ENCODE results near the gene NEK11.

The NEK11 gene

GRCh38 chr3:131174752-131175151 is 148.1 kb downstream of the NEK11 start:
- no peak overlapping the region for H3K4me3 ChIP-seq (ENCODE audit: low read depth, low read length)
- TF ChIP-seq CTCF (IDR thresholded peaks at IDR 0.05; ENCODE audit: insufficient read depth, low read depth, low read length, missing control alignments), result no peak
- DNase-seq (ENCODE audit: low read depth), result peak; percentile 67

GRCh38 chr3:131178710-131179375 is 152.2 kb downstream of the NEK11 start:
- DNase-seq (ENCODE audit: low read depth), result no peak
- H3K4me3 ChIP-seq (ENCODE audit: low read depth, low read length), result no peak overlapping the region
- TF ChIP-seq CTCF (IDR thresholded peaks at IDR 0.05; ENCODE audit: insufficient read depth, low read depth, low read length, missing control alignments), result no peak

GRCh38 chr3:131192701-131193100 is 166.0 kb downstream of the NEK11 start:
- H3K4me3 ChIP-seq (ENCODE audit: low read depth, low read length), result no peak overlapping the region
- no peak for TF ChIP-seq CTCF (IDR thresholded peaks at IDR 0.05; ENCODE audit: insufficient read depth, low read depth, low read length, missing control alignments)
- no peak for DNase-seq (ENCODE audit: low read depth)

- TF ChIP-seq CTCF (IDR thresholded peaks at IDR 0.05; ENCODE audit: insufficient read depth, low read depth, low read length, missing control alignments), result no peak
- DNase-seq (ENCODE audit: low read depth), result no peak
- no peak overlapping the region for H3K4me3 ChIP-seq (ENCODE audit: low read depth, low read length)
Observed at GRCh38 chr3:131193641-131194238, 167.1 kb downstream of the NEK11 start.

- no peak for DNase-seq (ENCODE audit: low read depth)
- H3K4me3 ChIP-seq (ENCODE audit: low read depth, low read length), result no peak overlapping the region
- no peak for TF ChIP-seq CTCF (IDR thresholded peaks at IDR 0.05; ENCODE audit: insufficient read depth, low read depth, low read length, missing control alignments)
Observed at GRCh38 chr3:131194816-131195215, 168.1 kb downstream of the NEK11 start.

GRCh38 chr3:131200636-131201199 is 174.0 kb downstream of the NEK11 start:
- DNase-seq (ENCODE audit: low read depth), result no peak
- no peak for TF ChIP-seq CTCF (IDR thresholded peaks at IDR 0.05; ENCODE audit: insufficient read depth, low read depth, low read length, missing control alignments)
- no peak overlapping the region for H3K4me3 ChIP-seq (ENCODE audit: low read depth, low read length)

Measured in GM12865 (cell line).